SK-N-SH (cell line): Measurements from ENCODE around the gene ITGA1. TPM values are rescaled to one million over a fixed set of nuclear protein-coding genes. Genes with fewer than 3 reads are reported as not detected.

Source experiments
- CTCF ChIA-PET: fragments of 300-600, 350-600 bp; formaldehyde crosslinking; extraction: SDS; loops from one replicate; lab custom pipeline; 2021; lab: Yijun Ruan, JAX
- POLR2A ChIA-PET: fragments of 350-600 bp; sonication (Branson Sonifier 250); formaldehyde crosslinking; extraction: SDS; loops from one replicate; lab custom pipeline; 2020; ENCODE audit warnings: antibody characterized with exemption, inconsistent platforms; lab: Yijun Ruan, JAX
- DNase-seq: peaks from one replicate; pipeline ENCODE4 v3.0.0; 2012
- H2AFZ ChIP-seq: fragments of 200-600 bp; sonication (generic); 2 replicates; pipeline ENCODE4 v1.8.1; 2016; ENCODE audit warnings: antibody characterized with exemption, mild to moderate bottlenecking, low read depth
- H3F3A ChIP-seq: fragments of 200-600 bp; sonication (generic); replicated peaks from 2 replicates; pipeline ENCODE3; 2016; ENCODE audit warnings: antibody characterized with exemption, mild to moderate bottlenecking; ENCODE audit not compliant: insufficient read depth
- H3K27ac ChIP-seq, 2 experiments: fragments of 200-500 bp in 1 of 2; fragments of 200-600 bp in 1 of 2; sonication (Bioruptor generic) in 1 of 2; sonication (generic), shearing (Covaris generic) in 1 of 2; 2 replicates each; pipeline versions ENCODE4 v1.5.1 to v1.6.1; 2014 to 2016; ENCODE audit warnings: low read depth in 2 of 2, inconsistent platforms in 1 of 2, low read length in 1 of 2, mild to moderate bottlenecking in 1 of 2, mixed read lengths in 1 of 2
- H3K27me3 ChIP-seq: fragments of 200-600 bp; sonication (generic), shearing (Covaris generic); 2 replicates; pipeline ENCODE4 v1.6.1; 2016; ENCODE audit warnings: mixed run types; ENCODE audit not compliant: insufficient read depth
- H3K36me3 ChIP-seq, 2 experiments: fragments of 200-500 bp in 1 of 2; fragments of 200-600 bp in 1 of 2; sonication (Bioruptor generic) in 1 of 2; sonication (generic) in 1 of 2; replicated peaks in 1 of 2; 2 replicates each; pipeline versions ENCODE3 to v1.5.1; 2014 to 2016; ENCODE audit warnings: low read length in 1 of 2, mild to moderate bottlenecking in 1 of 2; ENCODE audit not compliant: insufficient read depth in 2 of 2, control insufficient read depth in 1 of 2
- H3K4me1 ChIP-seq, 2 experiments: fragments of 200-500 bp in 1 of 2; fragments of 200-600 bp in 1 of 2; sonication (Bioruptor generic) in 1 of 2; sonication (generic), shearing (Covaris generic) in 1 of 2; 2 replicates each; pipeline versions ENCODE4 v1.5.1 to v1.6.1; 2014 to 2016; ENCODE audit warnings: low read depth in 1 of 2, low read length in 1 of 2, mixed run types in 1 of 2; ENCODE audit not compliant: insufficient read depth in 2 of 2, control insufficient read depth in 1 of 2
- H3K4me2 ChIP-seq: fragments of 200-600 bp; sonication (generic), shearing (Covaris generic); 2 replicates; pipeline ENCODE4 v1.6.1; 2017; ENCODE audit warnings: mixed run types
- H3K4me3 ChIP-seq, 2 experiments: fragments of 200-500 bp in 1 of 2; fragments of 200-600 bp in 1 of 2; sonication (Bioruptor generic) in 1 of 2; sonication (generic), shearing (Covaris generic) in 1 of 2; 2 replicates each; pipeline versions ENCODE4 v1.5.1 to v1.8.1; 2014 to 2016; ENCODE audit warnings: low read depth in 2 of 2, inconsistent platforms in 1 of 2, low read length in 1 of 2, mild to moderate bottlenecking in 1 of 2, mixed read lengths in 1 of 2, moderate library complexity in 1 of 2
- H3K79me2 ChIP-seq: fragments of 200-600 bp; sonication (generic); 2 replicates; pipeline ENCODE4 v1.8.1; 2017; ENCODE audit warnings: mild to moderate bottlenecking; ENCODE audit not compliant: insufficient read depth
- H3K9ac ChIP-seq: fragments of 200-600 bp; sonication (generic); 2 replicates; pipeline ENCODE4 v1.6.1; 2017; ENCODE audit warnings: mixed run types
- H3K9me2 ChIP-seq: fragments of 200-600 bp; sonication (generic); 2 replicates; pipeline ENCODE4 v1.6.1; 2017; ENCODE audit warnings: mixed run types
- H3K9me3 ChIP-seq: fragments of 200-600 bp; sonication (generic); 2 replicates; pipeline ENCODE4 v1.6.1; 2017; ENCODE audit warnings: mixed run types, mild to moderate bottlenecking, moderate library complexity
- H4K20me1 ChIP-seq: fragments of 200-600 bp; sonication (generic); 2 replicates; pipeline ENCODE4 v1.6.1; 2017; ENCODE audit warnings: mild to moderate bottlenecking, mixed run types; ENCODE audit not compliant: insufficient read depth
- CHD2 ChIP-seq: fragments of 150-350 bp; IDR thresholded peaks from 2 replicates; pipeline ENCODE4 v1.6.1; 2018; ENCODE audit warnings: low read length; ENCODE audit not compliant: partially characterized antibody
- EZH2phosphoT487 ChIP-seq: fragments of 200-600 bp; sonication (generic); IDR thresholded peaks from 2 replicates; pipeline ENCODE4 v1.6.1; 2017; ENCODE audit warnings: low read depth, mixed run types, mild to moderate bottlenecking, antibody characterized with exemption, moderate library complexity, borderline replicate concordance
- FOXJ3 ChIP-seq: sonication (generic); formaldehyde crosslinking; IDR thresholded peaks from 2 replicates; pipeline ENCODE4 v1.5.1; 2020; ENCODE audit warnings: mild to moderate bottlenecking, missing genetic modification reagents
- FOXM1 ChIP-seq: IDR thresholded peaks from 2 replicates; pipeline ENCODE4 v1.4.0; 2012; ENCODE audit warnings: low read depth, mild to moderate bottlenecking
- JUND ChIP-seq: IDR thresholded peaks from 2 replicates; pipeline ENCODE4 v1.4.0; 2012
- POLR2AphosphoS5 ChIP-seq: IDR thresholded peaks from 2 replicates; pipeline ENCODE4 v1.6.1; 2012; ENCODE audit warnings: low read depth, low read length
- RAD21 ChIP-seq: IDR thresholded peaks from 2 replicates; pipeline ENCODE4 v1.6.1; 2012; ENCODE audit warnings: mild to moderate bottlenecking, low read length
- RCOR1 ChIP-seq: fragments of 150-350 bp; IDR thresholded peaks from 2 replicates; pipeline ENCODE4 v1.6.1; 2017; ENCODE audit warnings: antibody characterized with exemption, low read length
- RFX5 ChIP-seq: IDR thresholded peaks from 2 replicates; pipeline ENCODE4 v1.6.1; 2012; ENCODE audit warnings: mild to moderate bottlenecking, improper control_type of control experiment, low read length
- RXRA ChIP-seq: IDR thresholded peaks from 2 replicates; pipeline ENCODE4 v1.4.0; 2012; ENCODE audit warnings: low read depth, mild to moderate bottlenecking, borderline replicate concordance
- SIN3A ChIP-seq: IDR thresholded peaks from 2 replicates; pipeline ENCODE4 v1.6.1; 2012; ENCODE audit warnings: low read depth, mild to moderate bottlenecking, low read length, moderate library complexity, borderline replicate concordance
- SMC3 ChIP-seq: IDR thresholded peaks from 2 replicates; pipeline ENCODE4 v1.6.1; 2012; ENCODE audit warnings: low read depth, low read length, improper control_type of control experiment
- TAF1 ChIP-seq: IDR thresholded peaks from 2 replicates; pipeline ENCODE4 v1.6.1; 2012; ENCODE audit warnings: low read depth, mild to moderate bottlenecking, low read length, moderate library complexity, borderline replicate concordance
- TCF12 ChIP-seq: IDR thresholded peaks from 2 replicates; pipeline ENCODE4 v1.4.0; 2012
- USF2 ChIP-seq: fragments of 150-350 bp; IDR thresholded peaks from 2 replicates; pipeline ENCODE4 v1.6.1; 2017; ENCODE audit warnings: antibody characterized with exemption, low read length, low read depth, borderline replicate concordance
- WGBS: methylation state at CpG from one replicate; pipeline ENCODE4 v1.1.6; 2017; ENCODE audit warnings: low lambda C conversion rate; 5-methylcytosine and 5-hydroxymethylcytosine counted together
- polyA plus RNA-seq, 3 experiments: library from polyadenylated mRNA; depleted of rRNA; stranded (reverse); fragments of >200 nt; gene quantifications; 2 replicates each; pipeline ENCODE4 v1.2.3, GENCODE V29; 2012
- TF ChIP-seq, protein P1 (sequence below): IDR thresholded peaks from 2 replicates; pipeline ENCODE4 v1.4.0; 2012; ENCODE audit warnings: low read depth, borderline replicate concordance

Gene ITGA1
- polyA plus RNA-seq, 1 of the 3 experiments (the other 2 are of a cell fraction) = 7.7 TPM

GRCh38 chr5:52767766-52768480 lies 19.8 kb upstream of the ITGA1 start:
- no peaks in the 10 kb centered on the region for H3K36me3 ChIP-seq
- H2AFZ ChIP-seq = no peak overlapping the region
- no peaks in the 10 kb centered on the region for H3K9me3 ChIP-seq
- 97% methylated on average over 1 of the region's 1 CpG for WGBS
- ChIA-PET CTCF (interaction anchor here (1.4 to 1.6 kb wide), 2 partner anchors 19 to 22 kb away, joined by 3 to 4 read pairs; no protein-coding TSS in a partner anchor), POLR2A (no interaction called here)
- no peak overlapping the region; a peak in 1 of 4 replicates for H3K27ac ChIP-seq
- no peaks in the 10 kb centered on the region for H3F3A ChIP-seq
- H3K9ac ChIP-seq = no peak overlapping the region
- no peaks in the 10 kb centered on the region; a peak in 1 of 4 replicates for H3K4me1 ChIP-seq
- no peaks in the 10 kb centered on the region for H3K79me2 ChIP-seq
- no peak for DNase-seq
- H3K27me3 ChIP-seq = no peaks in the 10 kb centered on the region
- H3K9me2 ChIP-seq = no peaks in the 10 kb centered on the region
- no peak overlapping the region for H3K4me2 ChIP-seq
- H3K4me3 ChIP-seq = no peak overlapping the region
- no peaks in the 10 kb centered on the region for H4K20me1 ChIP-seq
- TF ChIP-seq SMC3 (no peak), FOXM1 (no peak), EZH2phosphoT487 (no peak), USF2 (no peak), TCF12 (no peak), RFX5 (no peak)
- TF ChIP-seq, all 33 proteins: peak for 0

DNA sequence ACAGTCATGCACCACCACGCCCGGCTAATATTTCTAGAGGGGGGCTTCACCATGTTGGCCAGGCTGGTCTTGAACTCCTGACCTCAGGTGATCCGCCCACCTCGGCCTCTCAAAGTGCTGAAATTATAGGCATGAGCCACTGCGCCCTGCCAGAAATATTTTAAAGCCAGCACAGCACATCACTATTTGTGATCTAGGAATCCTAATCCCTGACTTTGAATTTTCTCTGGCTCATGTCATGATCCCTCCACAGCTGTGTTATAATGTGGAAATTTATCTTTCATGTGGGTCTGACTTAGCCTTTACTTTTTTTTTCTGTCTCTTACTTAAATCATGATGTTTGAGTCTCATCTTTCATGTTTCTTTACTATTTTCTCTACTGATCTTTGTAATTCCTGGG lies 18.7 kb upstream of the ITGA1 start:
- H3K27ac ChIP-seq = no peak overlapping the region
- no peaks in the 10 kb centered on the region for H3K9me3 ChIP-seq
- 70% methylated on average over 5 of the region's 5 CpGs for WGBS
- no peak overlapping the region for H2AFZ ChIP-seq
- no peaks in the 10 kb centered on the region; a peak in 1 of 4 replicates for H3K4me1 ChIP-seq
- H3K36me3 ChIP-seq = no peaks in the 10 kb centered on the region
- POLR2A ChIA-PET = no interaction called here
- no peaks in the 10 kb centered on the region for H4K20me1 ChIP-seq
- H3F3A ChIP-seq = no peaks in the 10 kb centered on the region
- H3K4me3 ChIP-seq = no peak overlapping the region
- TF ChIP-seq, protein P1, sequence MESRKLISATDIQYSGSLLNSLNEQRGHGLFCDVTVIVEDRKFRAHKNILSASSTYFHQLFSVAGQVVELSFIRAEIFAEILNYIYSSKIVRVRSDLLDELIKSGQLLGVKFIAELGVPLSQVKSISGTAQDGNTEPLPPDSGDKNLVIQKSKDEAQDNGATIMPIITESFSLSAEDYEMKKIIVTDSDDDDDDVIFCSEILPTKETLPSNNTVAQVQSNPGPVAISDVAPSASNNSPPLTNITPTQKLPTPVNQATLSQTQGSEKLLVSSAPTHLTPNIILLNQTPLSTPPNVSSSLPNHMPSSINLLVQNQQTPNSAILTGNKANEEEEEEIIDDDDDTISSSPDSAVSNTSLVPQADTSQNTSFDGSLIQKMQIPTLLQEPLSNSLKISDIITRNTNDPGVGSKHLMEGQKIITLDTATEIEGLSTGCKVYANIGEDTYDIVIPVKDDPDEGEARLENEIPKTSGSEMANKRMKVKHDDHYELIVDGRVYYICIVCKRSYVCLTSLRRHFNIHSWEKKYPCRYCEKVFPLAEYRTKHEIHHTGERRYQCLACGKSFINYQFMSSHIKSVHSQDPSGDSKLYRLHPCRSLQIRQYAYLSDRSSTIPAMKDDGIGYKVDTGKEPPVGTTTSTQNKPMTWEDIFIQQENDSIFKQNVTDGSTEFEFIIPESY = no peak
- TF ChIP-seq SIN3A = no peak
- no peak for TF ChIP-seq CHD2
- no peak for TF ChIP-seq RAD21
- TF ChIP-seq TAF1 = no peak
- TF ChIP-seq JUND = no peak
- TF ChIP-seq RXRA = no peak
- TF ChIP-seq FOXJ3 (CRISPR knock-in tag) = no peak
- TF ChIP-seq EZH2phosphoT487 = no peak
- no peak for TF ChIP-seq POLR2AphosphoS5
- TF ChIP-seq RFX5 = no peak
- TF ChIP-seq RCOR1 = no peak
- TF ChIP-seq, all 33 proteins: peak for 0
- no peak for DNase-seq
- H3K27me3 ChIP-seq = no peaks in the 10 kb centered on the region
- no peaks in the 10 kb centered on the region for H3K79me2 ChIP-seq
- H3K9ac ChIP-seq = no peak overlapping the region
- CTCF ChIA-PET = no interaction called here
- no peaks in the 10 kb centered on the region for H3K9me2 ChIP-seq
- no peak overlapping the region for H3K4me2 ChIP-seq
